Fibroblast of villous mesenchyme (primary cell): ENCODE data around the gene MTRF1L. TPM values are rescaled to one million over a fixed set of nuclear protein-coding genes. Genes with fewer than 3 reads are reported as not detected.

ENCODE experiments used
- DNase-seq: peaks from one replicate; pipeline ENCODE4 v3.0.0-alpha.2; 2010; ENCODE audit warnings: low read depth
- H3K4me3 ChIP-seq: 2 replicates; pipeline ENCODE4 v1.5.1; 2011; ENCODE audit warnings: low read depth, mild to moderate bottlenecking, low read length
- total RNA-seq: library from RNA; depleted of rRNA; stranded (reverse); fragments of >200 nt; gene quantifications from 2 replicates; pipeline ENCODE4 v1.2.3, GENCODE V29; 2012
- TF ChIP-seq, protein P1 (sequence below): IDR thresholded peaks from 2 replicates; pipeline ENCODE4 v1.5.1; 2012; ENCODE audit warnings: low read depth, mild to moderate bottlenecking, low read length; ENCODE audit not compliant: insufficient read depth

The MTRF1L gene
- total RNA-seq, 1 donor = 28.9 TPM

DNA sequence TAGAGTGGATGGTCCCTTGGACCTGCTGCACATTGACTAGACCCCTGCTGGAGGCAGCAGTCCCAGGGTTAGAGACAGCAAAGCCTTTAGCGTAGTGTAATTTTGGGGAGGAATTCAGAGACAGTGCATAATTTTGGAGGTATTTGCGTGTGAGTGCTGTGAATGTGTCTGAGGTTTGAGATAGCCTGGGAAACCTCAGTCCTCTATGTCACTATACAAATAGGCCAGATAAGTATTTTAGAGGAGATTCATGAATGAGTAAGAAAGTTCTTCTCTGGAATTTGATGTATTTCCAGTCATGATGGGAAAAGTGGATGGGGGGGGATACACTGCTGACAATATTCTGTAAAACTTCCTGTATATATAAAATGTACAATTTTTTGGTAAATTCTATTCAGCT is 25.8 kb upstream of the MTRF1L start:
- TF ChIP-seq, protein P1, sequence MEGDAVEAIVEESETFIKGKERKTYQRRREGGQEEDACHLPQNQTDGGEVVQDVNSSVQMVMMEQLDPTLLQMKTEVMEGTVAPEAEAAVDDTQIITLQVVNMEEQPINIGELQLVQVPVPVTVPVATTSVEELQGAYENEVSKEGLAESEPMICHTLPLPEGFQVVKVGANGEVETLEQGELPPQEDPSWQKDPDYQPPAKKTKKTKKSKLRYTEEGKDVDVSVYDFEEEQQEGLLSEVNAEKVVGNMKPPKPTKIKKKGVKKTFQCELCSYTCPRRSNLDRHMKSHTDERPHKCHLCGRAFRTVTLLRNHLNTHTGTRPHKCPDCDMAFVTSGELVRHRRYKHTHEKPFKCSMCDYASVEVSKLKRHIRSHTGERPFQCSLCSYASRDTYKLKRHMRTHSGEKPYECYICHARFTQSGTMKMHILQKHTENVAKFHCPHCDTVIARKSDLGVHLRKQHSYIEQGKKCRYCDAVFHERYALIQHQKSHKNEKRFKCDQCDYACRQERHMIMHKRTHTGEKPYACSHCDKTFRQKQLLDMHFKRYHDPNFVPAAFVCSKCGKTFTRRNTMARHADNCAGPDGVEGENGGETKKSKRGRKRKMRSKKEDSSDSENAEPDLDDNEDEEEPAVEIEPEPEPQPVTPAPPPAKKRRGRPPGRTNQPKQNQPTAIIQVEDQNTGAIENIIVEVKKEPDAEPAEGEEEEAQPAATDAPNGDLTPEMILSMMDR = no peak
- DNase-seq = no peak
- H3K4me3 ChIP-seq = no peak overlapping the region

DNA sequence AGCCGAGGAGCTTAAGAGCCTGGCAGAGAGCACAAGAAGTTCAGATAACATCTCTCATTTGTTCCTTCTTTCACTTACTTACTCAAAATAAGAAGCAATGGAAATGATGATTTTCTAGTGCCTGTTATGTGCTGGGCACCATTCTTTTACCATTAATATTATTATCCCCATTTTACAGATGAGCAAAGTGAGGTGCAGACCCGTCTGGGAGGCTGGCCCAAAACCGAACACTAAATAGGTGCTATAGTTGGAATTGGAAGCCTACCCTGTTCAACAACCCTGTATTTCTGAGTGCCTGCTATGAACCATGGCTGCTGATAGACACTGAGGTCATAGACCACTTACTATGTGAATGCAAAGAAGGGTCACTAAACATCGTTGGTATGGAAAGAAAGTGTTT is 25.0 kb upstream of the MTRF1L start:
- TF ChIP-seq, protein P1 = no peak
- no peak overlapping the region for H3K4me3 ChIP-seq
- DNase-seq = no peak

DNA sequence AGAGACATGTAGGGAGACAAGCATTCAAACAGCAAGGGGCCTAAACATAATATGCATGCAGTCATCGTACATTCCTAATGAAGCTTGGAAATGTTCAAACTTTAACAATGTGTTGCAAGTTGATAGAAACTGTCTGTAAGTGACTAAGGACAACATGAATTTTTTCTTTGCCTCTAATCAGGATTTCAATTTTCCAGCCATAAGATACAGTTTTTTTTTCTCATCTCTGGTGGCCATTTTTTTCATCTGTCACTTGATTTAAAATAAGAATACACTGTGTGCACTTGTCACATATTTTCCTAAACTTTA is 22.2 kb upstream of the MTRF1L start:
- H3K4me3 ChIP-seq = no peak overlapping the region
- TF ChIP-seq, protein P1 = no peak
- no peak for DNase-seq

DNA sequence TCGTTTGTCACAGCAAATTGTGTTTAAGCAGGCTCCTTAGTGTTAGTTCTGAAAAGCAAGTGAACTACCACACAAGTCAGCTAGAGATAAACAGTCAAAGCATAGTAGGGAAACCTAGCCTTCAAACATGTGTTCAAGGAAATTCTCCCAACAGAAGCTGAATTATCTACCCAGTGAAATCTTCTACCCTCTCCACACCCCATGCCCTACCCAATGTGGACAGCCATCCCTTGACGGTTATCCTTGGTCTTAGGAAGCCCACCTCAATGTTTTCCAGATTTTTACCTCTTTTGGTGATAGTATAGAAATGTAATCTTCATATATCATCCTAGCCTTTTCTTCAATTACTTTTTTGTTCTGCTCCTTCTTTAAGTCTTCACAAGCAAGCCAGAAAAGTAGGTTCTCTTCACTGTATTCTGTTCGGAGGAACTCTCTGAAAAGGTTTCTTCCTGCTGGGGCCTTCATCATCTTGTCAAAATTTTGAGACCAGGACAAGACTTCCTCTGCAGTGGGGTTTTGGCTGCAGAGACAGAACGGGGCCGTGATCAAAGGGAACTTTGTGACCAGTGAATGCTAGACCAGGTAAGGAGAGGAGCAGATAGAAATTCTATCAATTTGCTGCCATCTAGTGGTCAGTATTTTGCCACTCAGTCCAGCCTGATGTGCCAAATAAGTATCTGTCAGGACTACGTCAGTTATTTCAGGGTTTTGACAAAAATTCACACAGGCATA is 21.6 kb upstream of the MTRF1L start:
- peak; percentile 62 for DNase-seq
- TF ChIP-seq, protein P1 = peak; percentile 75

DNA sequence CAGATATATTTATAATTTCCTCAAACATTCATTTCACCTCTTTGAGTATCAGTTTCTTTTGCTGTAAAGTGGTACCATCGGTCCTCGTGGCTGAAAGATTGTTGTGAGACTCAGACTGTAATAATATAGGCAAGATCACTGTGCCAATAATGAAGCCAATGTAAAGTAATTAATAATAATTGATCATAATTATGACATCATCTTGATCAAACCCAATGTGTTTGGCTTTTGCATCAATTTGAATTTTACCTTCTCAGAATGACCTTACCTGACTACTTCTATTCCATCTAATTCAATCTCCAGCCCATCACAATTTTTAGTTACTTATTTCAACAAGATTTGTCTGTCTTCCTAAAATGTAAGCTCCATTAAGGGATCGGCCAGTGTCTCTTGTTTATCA is 15.8 kb upstream of the MTRF1L start:
- TF ChIP-seq, protein P1 = no peak
- no peak overlapping the region for H3K4me3 ChIP-seq

More for the DNA sequence above, 21.6 kb upstream of the MTRF1L start:
- H3K4me3 ChIP-seq = no peak overlapping the region

DNA sequence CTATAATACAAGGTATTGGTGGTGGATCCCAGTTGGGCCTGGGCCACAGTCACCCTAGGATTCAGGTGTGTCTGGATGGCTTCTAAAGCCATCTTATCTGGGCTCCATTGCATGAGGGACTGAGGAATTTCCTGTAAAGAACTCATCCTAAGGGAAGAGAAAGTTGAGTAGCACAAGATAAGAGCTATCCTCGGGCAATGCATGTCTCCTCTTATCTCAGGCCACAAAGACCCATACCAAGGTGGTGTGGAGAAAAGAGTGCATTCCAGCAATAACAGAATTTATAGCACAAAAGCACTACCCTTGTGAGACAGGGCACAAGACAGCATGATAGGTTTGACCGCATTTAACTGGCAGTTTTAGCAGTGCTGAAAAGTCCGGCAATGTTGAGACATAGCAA is 14.3 kb upstream of the MTRF1L start:
- DNase-seq = no peak
- TF ChIP-seq, protein P1 = no peak
- no peak overlapping the region for H3K4me3 ChIP-seq

More for the DNA sequence above, 15.8 kb upstream of the MTRF1L start:
- DNase-seq = no peak
